GM21360 (cell line): ENCODE data around the gene EIF4E1B.
"Not testable (repeated sequence)": the region's sequence is repeated elsewhere in the genome, so short reads cannot be mapped to it uniquely, and the experiment has no call there.

Experiments used
- ATAC-seq: cut with Tn5 transposase; IDR thresholded peaks from one replicate; pipeline ENCODE4 v1.9.1; 2021; ENCODE audit warnings: mild to moderate bottlenecking, moderate library complexity; ENCODE audit not compliant: unreplicated experiment

Gene EIF4E1B

GRCh38 chr5:176629853-176630680 lies at the start of gene EIF4E1B, which contains the start of gene SNCB:
Gene EIF4E1B (plus strand): TSS chr5:176630675. CDS start chr5:176642788, 12,113 bp downstream.
Gene SNCB (minus strand): TSS chr5:176630534. CDS start chr5:176629654, 880 bp downstream.
- ATAC-seq, result peak; percentile 73

- no peak for ATAC-seq
These were observed 49.1 kb upstream of the EIF4E1B start for GRCh38 chr5:176581361-176581760.

GRCh38 chr5:176583076-176583475 lies 47.4 kb upstream of the EIF4E1B start:
- ATAC-seq, result no peak

- ATAC-seq, result no peak
These were observed 43.1 kb upstream of the EIF4E1B start for GRCh38 chr5:176587398-176587797.

- no peak for ATAC-seq
These were observed 42.2 kb upstream of the EIF4E1B start for GRCh38 chr5:176588297-176588696.

GRCh38 chr5:176589039-176589769 lies 41.3 kb upstream of the EIF4E1B start:
- ATAC-seq, result no peak

GRCh38 chr5:176590035-176590717 lies 40.3 kb upstream of the EIF4E1B start:
- no peak for ATAC-seq

DNA sequence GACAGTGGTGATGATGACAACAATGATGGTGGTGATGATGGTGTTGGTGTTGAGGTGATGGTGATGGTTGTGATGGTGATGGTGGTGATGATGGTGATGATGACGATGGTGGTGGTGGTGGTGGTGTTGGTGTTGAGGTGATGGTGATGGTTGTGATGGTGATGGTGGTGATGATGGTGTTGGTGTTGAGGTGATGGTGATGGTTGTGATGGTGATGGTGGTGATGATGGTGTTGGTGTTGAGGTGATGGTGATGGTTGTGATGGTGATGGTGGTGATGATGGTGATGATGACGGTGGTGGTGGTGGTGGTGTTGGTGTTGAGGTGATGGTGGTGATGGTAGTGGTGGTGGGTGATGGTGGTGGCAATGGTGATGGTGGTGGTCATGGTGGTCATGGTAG lies 38.8 kb upstream of the EIF4E1B start:
- not testable (repeated sequence) for ATAC-seq

DNA sequence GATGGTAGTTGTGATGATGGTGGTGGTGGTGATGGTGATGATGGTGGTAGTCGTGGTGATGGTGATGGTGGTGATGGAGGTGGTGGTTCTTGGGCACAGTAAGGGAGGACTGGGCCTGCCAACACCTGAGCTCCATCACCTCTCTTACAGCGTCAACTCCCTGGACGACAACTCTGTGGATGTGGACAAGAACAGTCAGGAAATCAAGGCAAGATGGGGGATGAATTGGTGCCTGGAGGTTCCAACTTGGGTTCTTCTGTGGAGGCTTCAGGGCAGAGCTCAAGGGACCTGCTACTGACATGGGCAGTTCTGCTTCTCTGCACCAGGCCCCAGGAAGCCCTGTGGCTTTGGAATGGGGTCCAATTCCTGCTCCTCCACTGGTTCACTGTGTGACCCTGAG lies 37.9 kb upstream of the EIF4E1B start:
- ATAC-seq, result no peak

- no peak for ATAC-seq
These were observed 37.1 kb upstream of the EIF4E1B start for GRCh38 chr5:176593273-176593869.

- no peak for ATAC-seq
These were observed 35.9 kb upstream of the EIF4E1B start for GRCh38 chr5:176594554-176594953.

DNA sequence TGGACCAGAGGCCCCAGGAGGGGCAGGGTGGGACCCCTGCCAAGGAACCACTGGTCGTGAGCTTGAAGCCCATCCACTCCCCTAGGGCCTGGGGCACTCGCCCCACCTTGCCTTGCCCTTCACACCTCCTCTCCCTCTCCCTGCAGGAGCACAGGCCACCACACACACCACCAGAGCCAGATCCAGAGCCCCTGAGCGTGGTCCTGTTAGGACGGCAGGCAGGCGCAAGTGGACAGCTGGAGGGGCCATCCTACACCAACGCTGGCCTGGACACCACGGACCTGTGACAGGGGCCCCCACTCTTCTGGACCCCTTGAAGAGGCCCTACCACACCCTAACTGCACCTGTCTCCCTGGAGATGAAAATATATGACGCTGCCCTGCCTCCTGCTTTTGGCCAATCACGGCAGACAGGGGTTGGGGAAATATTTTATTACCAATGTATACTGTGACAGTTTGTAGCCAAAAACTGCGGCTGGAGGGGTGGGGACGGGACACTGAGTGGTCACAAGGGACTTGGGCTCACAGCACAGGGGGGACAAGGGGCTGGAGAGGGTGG lies 35.0 kb upstream of the EIF4E1B start:
- ATAC-seq, result no peak

- ATAC-seq, result peak; percentile 9
These were observed 34.3 kb upstream of the EIF4E1B start for GRCh38 chr5:176596069-176596644.

DNA sequence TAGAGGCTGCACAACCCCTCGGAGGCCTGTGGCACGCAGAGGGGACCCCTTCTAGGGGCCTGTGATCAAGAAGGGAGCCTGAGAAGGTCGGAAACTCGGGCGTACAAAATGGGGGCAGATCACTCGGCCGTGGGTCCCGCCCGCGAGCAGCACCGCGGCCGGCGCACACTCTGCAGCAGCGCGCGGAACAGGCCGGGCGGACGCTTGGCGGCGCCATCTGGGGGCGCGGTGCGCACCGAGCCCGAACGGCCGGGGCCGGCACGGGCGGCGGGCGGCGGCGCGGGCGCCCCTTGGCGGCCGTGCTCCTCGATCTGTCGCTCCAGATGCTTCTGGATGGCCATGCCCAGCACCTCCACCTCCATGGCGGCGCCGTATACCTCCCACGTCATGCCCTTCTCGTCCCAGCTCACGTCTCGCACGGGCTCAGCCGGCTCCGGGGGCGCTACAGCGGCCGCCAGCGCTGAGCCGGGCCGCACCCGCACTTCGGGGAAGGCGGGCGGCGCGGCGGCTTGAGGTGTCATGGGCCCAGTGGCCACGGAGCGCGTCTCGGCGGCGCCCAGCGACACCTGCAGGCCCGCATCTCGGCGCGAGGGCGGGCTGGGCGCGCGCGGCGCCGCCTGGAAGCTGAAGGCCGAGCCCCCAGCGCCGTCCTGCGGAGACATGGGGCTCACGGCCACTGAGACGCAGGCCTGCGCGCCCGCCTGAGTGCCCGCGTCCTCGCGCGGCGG lies 33.6 kb upstream of the EIF4E1B start:
- peak; percentile 62 for ATAC-seq

GRCh38 chr5:176597417-176598389 lies 32.8 kb upstream of the EIF4E1B start:
- no peak for ATAC-seq

- not testable (repeated sequence) for ATAC-seq
These were observed 30.6 kb upstream of the EIF4E1B start for GRCh38 chr5:176599749-176600430.

DNA sequence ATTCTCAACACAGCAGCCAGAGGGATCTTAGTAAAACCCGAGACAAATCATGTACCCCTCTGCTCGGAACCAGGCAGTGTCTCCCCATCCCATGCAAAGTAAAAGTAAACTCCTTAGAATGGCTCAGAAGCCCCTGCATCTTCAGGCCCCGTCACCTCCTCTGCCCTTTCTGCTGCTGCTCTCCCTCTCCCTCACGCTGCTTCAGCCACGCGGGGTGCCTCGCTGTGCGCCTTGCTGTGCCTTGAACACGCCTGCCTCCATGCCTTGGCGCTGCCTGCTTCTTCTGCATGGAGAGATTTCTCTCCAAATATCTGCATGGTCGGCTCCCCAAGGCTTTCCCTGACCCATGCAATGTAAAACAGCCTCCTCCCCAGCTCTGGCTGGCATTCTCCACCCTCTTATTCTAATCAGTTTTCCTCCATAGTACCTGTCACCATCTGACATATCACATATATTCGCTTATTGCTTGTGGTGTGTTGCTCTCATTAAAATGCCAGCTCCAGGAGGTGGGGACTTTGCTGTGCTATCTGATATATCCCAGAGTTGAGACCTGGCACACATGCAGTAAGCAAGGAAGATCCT lies 28.5 kb upstream of the EIF4E1B start:
- no peak for ATAC-seq

DNA sequence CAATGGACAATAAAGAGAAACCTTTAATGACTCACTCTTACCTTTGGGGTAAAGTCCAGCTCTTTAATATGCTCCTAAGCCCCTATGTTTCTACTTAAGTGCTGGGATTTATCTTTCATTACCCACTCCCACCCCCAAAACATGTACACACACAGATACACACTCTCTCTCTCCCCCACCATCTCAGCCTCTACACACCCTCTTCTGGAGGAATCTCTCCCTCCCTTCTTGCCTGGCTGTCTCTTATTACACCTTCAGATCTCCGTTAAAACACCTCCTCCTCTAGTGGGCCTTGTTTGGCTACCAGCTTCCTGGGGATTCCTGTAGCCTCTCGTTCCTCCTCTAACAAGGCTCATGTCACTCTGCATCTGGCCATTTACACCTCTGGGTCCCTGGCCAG lies 27.4 kb upstream of the EIF4E1B start:
- ATAC-seq, result no peak
